ENCODE data around the gene B4GALNT1.
"Not testable (repeated sequence)": the region's sequence is repeated elsewhere in the genome, so short reads cannot be mapped to it uniquely, and the experiment has no call there.

- TF ChIP-seq POLR2A, CTCF, POLR2AphosphoS5, EP300 (IDR thresholded peaks at IDR 0.05): not testable (repeated sequence)
Observed at GRCh38 chr12:57588951-57589610, 43.9 kb downstream of the B4GALNT1 start.
